ENCODE data around the gene PIK3R6.
"Not testable (repeated sequence)": the region's sequence is repeated elsewhere in the genome, so short reads cannot be mapped to it uniquely, and the experiment has no call there.

Gene PIK3R6

GRCh38 chr17:8857919-8858318, 9.6 kb downstream of the PIK3R6 start:
- Histone ChIP-seq H3K4me1 (peaks cover 0 to 11% (median 0%) of the 10 kb centered on the region in 4 donors), H3K36me3 (no peaks in the 10 kb centered on the region), H3K27ac (no peak overlapping the region), H3K4me3 (no peak overlapping the region), H3K9me3 (no peaks in the 10 kb centered on the region), H3K27me3 (peaks cover 0 to 17% of the 10 kb centered on the region in 2 donors)
- no peak for TF ChIP-seq CTCF (IDR thresholded peaks at IDR 0.05)
- no peak for DNase-seq
- intact Hi-C loops (cut with DNase I; ENCODE audit: low total_unique reads) = no loop called here

GRCh38 chr17:8856869-8857575, 10.5 kb downstream of the PIK3R6 start:
- H3K4me1 ChIP-seq = peaks cover 0 to 11% (median 0%) of the 10 kb centered on the region in 4 donors
- H3K4me3 ChIP-seq = no peak overlapping the region
- H3K27ac ChIP-seq = no peak overlapping the region
- intact Hi-C loops (cut with DNase I; ENCODE audit: low total_unique reads) = no loop called here
- DNase-seq = peak in 1 of 2 donors; percentile 24
- H3K9me3 ChIP-seq = no peaks in the 10 kb centered on the region
- H3K36me3 ChIP-seq = no peaks in the 10 kb centered on the region
- TF ChIP-seq CTCF (IDR thresholded peaks at IDR 0.05) = no peak
- H3K27me3 ChIP-seq = peaks cover 0 to 22% of the 10 kb centered on the region in 2 donors

- H3K27ac ChIP-seq; H3K36me3 ChIP-seq; H3K9me3 ChIP-seq; H3K4me3 ChIP-seq; intact Hi-C loops (cut with DNase I; ENCODE audit: low total_unique reads): not testable (repeated sequence)
- peaks cover 0 to 11% (median 0%) of the 10 kb centered on the region in 4 donors for H3K4me1 ChIP-seq
- H3K27me3 ChIP-seq = peaks cover 0 to 25% of the 10 kb centered on the region in 2 donors
- DNase-seq = peak in 1 of 2 donors; percentile 3
Measured at GRCh38 chr17:8856205-8856603, 11.3 kb downstream of the PIK3R6 start.

- no peak for TF ChIP-seq CTCF (IDR thresholded peaks at IDR 0.05)
- H3K9me3 ChIP-seq = no peaks in the 10 kb centered on the region
- no peak overlapping the region for H3K27ac ChIP-seq
- DNase-seq = no peak
- no peaks in the 10 kb centered on the region for H3K36me3 ChIP-seq
- H3K4me3 ChIP-seq = no peak overlapping the region
- intact Hi-C loops (cut with DNase I; ENCODE audit: low total_unique reads) = no loop called here
- peaks cover 0 to 31% of the 10 kb centered on the region in 2 donors for H3K27me3 ChIP-seq
- H3K4me1 ChIP-seq = peaks cover 0 to 11% (median 0%) of the 10 kb centered on the region in 4 donors
Measured at GRCh38 chr17:8855477-8856204, 11.8 kb downstream of the PIK3R6 start.

- no peaks in the 10 kb centered on the region for H3K9me3 ChIP-seq
- no peak for TF ChIP-seq CTCF (IDR thresholded peaks at IDR 0.05)
- no peak for DNase-seq
- peaks cover 0 to 43% of the 10 kb centered on the region in 2 donors for H3K27me3 ChIP-seq
- H3K27ac ChIP-seq = no peak overlapping the region
- H3K36me3 ChIP-seq = no peaks in the 10 kb centered on the region
- no peak overlapping the region for H3K4me3 ChIP-seq
- intact Hi-C loops (cut with DNase I; ENCODE audit: low total_unique reads) = no loop called here
- H3K4me1 ChIP-seq = no peaks in the 10 kb centered on the region
Measured at GRCh38 chr17:8851600-8851999, 15.9 kb downstream of the PIK3R6 start.

Measured in tibial artery (tissue), 4 donors.